ENCODE measurements around the gene NRP2. TPM values are rescaled to one million over a fixed set of nuclear protein-coding genes. Genes with fewer than 3 reads are reported as not detected.

Gene NRP2
- total RNA-seq, 2 experiments from 2014 or later, result 0.35 to 2.6 TPM

GRCh38 chr2:205696331-205696926 lies 14.1 kb downstream of the NRP2 start:
- no peak for DNase-seq (ENCODE audit: low spot score)
- ChIA-PET POLR2A (interaction anchor here (1.1 kb wide), 1 partner anchor 10 kb away, joined by 5 read pairs; no protein-coding TSS in a partner anchor), CTCF (ENCODE audit: unreplicated experiment) (no interaction called here)
- no peak overlapping the region for H3K4me3 ChIP-seq (ENCODE audit: low read depth, low read length, poor library complexity, severe bottlenecking)
- BruUV-seq (replicated peaks), result no TSS peak
- intact Hi-C loops (cut with micrococcal nuclease; ENCODE audit: unreplicated experiment), result no loop called here
- TF ChIP-seq, protein P1, sequence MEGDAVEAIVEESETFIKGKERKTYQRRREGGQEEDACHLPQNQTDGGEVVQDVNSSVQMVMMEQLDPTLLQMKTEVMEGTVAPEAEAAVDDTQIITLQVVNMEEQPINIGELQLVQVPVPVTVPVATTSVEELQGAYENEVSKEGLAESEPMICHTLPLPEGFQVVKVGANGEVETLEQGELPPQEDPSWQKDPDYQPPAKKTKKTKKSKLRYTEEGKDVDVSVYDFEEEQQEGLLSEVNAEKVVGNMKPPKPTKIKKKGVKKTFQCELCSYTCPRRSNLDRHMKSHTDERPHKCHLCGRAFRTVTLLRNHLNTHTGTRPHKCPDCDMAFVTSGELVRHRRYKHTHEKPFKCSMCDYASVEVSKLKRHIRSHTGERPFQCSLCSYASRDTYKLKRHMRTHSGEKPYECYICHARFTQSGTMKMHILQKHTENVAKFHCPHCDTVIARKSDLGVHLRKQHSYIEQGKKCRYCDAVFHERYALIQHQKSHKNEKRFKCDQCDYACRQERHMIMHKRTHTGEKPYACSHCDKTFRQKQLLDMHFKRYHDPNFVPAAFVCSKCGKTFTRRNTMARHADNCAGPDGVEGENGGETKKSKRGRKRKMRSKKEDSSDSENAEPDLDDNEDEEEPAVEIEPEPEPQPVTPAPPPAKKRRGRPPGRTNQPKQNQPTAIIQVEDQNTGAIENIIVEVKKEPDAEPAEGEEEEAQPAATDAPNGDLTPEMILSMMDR (conservative IDR thresholded peaks at IDR 0.05; ENCODE audit: low read length), result no peak
- TF ChIP-seq EZH2phosphoT487 (IDR thresholded peaks at IDR 0.05; ENCODE audit: borderline replicate concordance, low read depth, low read length), result no peak
- H3K4me2 ChIP-seq (ENCODE audit: low read length), result no peak overlapping the region
- no peak overlapping the region for H3K27ac ChIP-seq (ENCODE audit: low read depth, low read length, poor library complexity, severe bottlenecking)
- H3K36me3 ChIP-seq (ENCODE audit: insufficient read depth, low read length), result no peaks in the 10 kb centered on the region
- no peaks in the 10 kb centered on the region for H3K79me2 ChIP-seq (ENCODE audit: insufficient read depth, low read depth, low read length)
- no peak overlapping the region for H2AFZ ChIP-seq (ENCODE audit: low read length)
- H3K9me3 ChIP-seq (ENCODE audit: low read length), result no peaks in the 10 kb centered on the region
- H4K20me1 ChIP-seq (ENCODE audit: insufficient read depth, low read length), result no peaks in the 10 kb centered on the region
- H3K4me1 ChIP-seq (ENCODE audit: insufficient read depth, low read length, poor library complexity, severe bottlenecking), result peaks cover 20% of the 10 kb centered on the region
- H3K9me2 ChIP-seq (ENCODE audit: insufficient read depth, low read length), result no peaks in the 10 kb centered on the region

GRCh38 chr2:205696927-205697441 lies 14.7 kb downstream of the NRP2 start:
- H3K27ac ChIP-seq (ENCODE audit: low read depth, low read length, poor library complexity, severe bottlenecking), result no peak overlapping the region
- H3K9me3 ChIP-seq (ENCODE audit: low read length), result no peaks in the 10 kb centered on the region
- H2AFZ ChIP-seq (ENCODE audit: low read length), result no peak overlapping the region
- no peak overlapping the region for H3K4me3 ChIP-seq (ENCODE audit: low read depth, low read length, poor library complexity, severe bottlenecking)
- H3K9me2 ChIP-seq (ENCODE audit: insufficient read depth, low read length), result no peaks in the 10 kb centered on the region
- H3K4me1 ChIP-seq (ENCODE audit: insufficient read depth, low read length, poor library complexity, severe bottlenecking), result peaks cover 20% of the 10 kb centered on the region
- TF ChIP-seq EZH2phosphoT487 (IDR thresholded peaks at IDR 0.05; ENCODE audit: borderline replicate concordance, low read depth, low read length), result no peak
- TF ChIP-seq, protein P1 (conservative IDR thresholded peaks at IDR 0.05; ENCODE audit: low read length), result no peak
- H3K4me2 ChIP-seq (ENCODE audit: low read length), result no peak overlapping the region
- POLR2A ChIA-PET, result no interaction called here
- intact Hi-C loops (cut with micrococcal nuclease; ENCODE audit: unreplicated experiment), result no loop called here
- H4K20me1 ChIP-seq (ENCODE audit: insufficient read depth, low read length), result no peaks in the 10 kb centered on the region
- H3K79me2 ChIP-seq (ENCODE audit: insufficient read depth, low read depth, low read length), result no peaks in the 10 kb centered on the region
- CTCF ChIA-PET (ENCODE audit: unreplicated experiment), result no interaction called here
- DNase-seq (ENCODE audit: low spot score), result no peak
- no TSS peak for BruUV-seq (replicated peaks)
- no peaks in the 10 kb centered on the region for H3K36me3 ChIP-seq (ENCODE audit: insufficient read depth, low read length)
